ENCODE measurements around the gene HNRNPD.
"Not testable (repeated sequence)": the region's sequence is repeated elsewhere in the genome, so short reads cannot be mapped to it uniquely, and the experiment has no call there.

Gene HNRNPD
- long read RNA-seq, donor 1, transcript HNRNPD-201 (9 exons, 3,033 nt), result minor isoform, 14 of 110 reads
- long read RNA-seq, donor 1, transcript HNRNPD-202 (8 exons, 1,667 nt), result minor isoform, 8 of 110 reads
- long read RNA-seq, donor 1, transcript HNRNPD-203 (8 exons, 1,585 nt), result major isoform, 30 of 110 reads
- long read RNA-seq, donor 1, partial matches to known transcripts, result 46 of 110 reads
- long read RNA-seq, donor 1, other reads (novel, unspliced or antisense), result 12 of 110 reads
- long read RNA-seq, donor 2, transcript HNRNPD-201 (9 exons, 3,033 nt), result minor isoform, 9 of 63 reads
- long read RNA-seq, donor 2, transcript HNRNPD-203 (8 exons, 1,585 nt), result major isoform, 20 of 63 reads
- long read RNA-seq, donor 2, partial matches to known transcripts, result 33 of 63 reads
- long read RNA-seq, donor 2, other reads (novel, unspliced or antisense), result 0 of 63 reads
- long read RNA-seq, donor 3, full-length matches to known transcripts, result 38 of 88 reads
- long read RNA-seq, donor 3, partial matches to known transcripts, result 43 of 88 reads
- long read RNA-seq, donor 3, other reads (novel, unspliced or antisense), result 7 of 88 reads
- long read RNA-seq, donor 4, full-length matches to known transcripts, result 85 of 227 reads
- long read RNA-seq, donor 4, partial matches to known transcripts, result 126 of 227 reads
- long read RNA-seq, donor 4, other reads (novel, unspliced or antisense), result 16 of 227 reads
- long read RNA-seq, donor 5, transcript HNRNPD-202 (8 exons, 1,667 nt), result minor isoform, 21 of 228 reads
- long read RNA-seq, donor 5, transcript HNRNPD-201 (9 exons, 3,033 nt), result minor isoform, 47 of 228 reads
- long read RNA-seq, donor 5, transcript HNRNPD-203 (8 exons, 1,585 nt), result major isoform, 57 of 228 reads
- long read RNA-seq, donor 5, partial matches to known transcripts, result 103 of 228 reads
- long read RNA-seq, donor 5, other reads (novel, unspliced or antisense), result 0 of 228 reads
- long read RNA-seq, donor 6, full-length matches to known transcripts, result 53 of 124 reads
- long read RNA-seq, donor 6, partial matches to known transcripts, result 61 of 124 reads
- long read RNA-seq, donor 6, other reads (novel, unspliced or antisense), result 10 of 124 reads
- long read RNA-seq, donor 7, full-length matches to known transcripts, result 131 of 297 reads
- long read RNA-seq, donor 7, partial matches to known transcripts, result 142 of 297 reads
- long read RNA-seq, donor 7, other reads (novel, unspliced or antisense), result 24 of 297 reads
- long read RNA-seq, donor 8, transcript HNRNPD-201 (9 exons, 3,033 nt), result minor isoform, 21 of 123 reads
- long read RNA-seq, donor 8, transcript HNRNPD-202 (8 exons, 1,667 nt), result minor isoform, 7 of 123 reads
- long read RNA-seq, donor 8, transcript HNRNPD-203 (8 exons, 1,585 nt), result major isoform, 37 of 123 reads
- long read RNA-seq, donor 8, partial matches to known transcripts, result 42 of 123 reads
- long read RNA-seq, donor 8, other reads (novel, unspliced or antisense), result 16 of 123 reads

GRCh38 chr4:82373816-82374625, at the start of gene HNRNPD:
TSS of gene HNRNPD (minus strand) at chr4:82373991. CDS start at chr4:82373678, 313 bp downstream.
- DNase-seq, result peak; percentile 97

DNA sequence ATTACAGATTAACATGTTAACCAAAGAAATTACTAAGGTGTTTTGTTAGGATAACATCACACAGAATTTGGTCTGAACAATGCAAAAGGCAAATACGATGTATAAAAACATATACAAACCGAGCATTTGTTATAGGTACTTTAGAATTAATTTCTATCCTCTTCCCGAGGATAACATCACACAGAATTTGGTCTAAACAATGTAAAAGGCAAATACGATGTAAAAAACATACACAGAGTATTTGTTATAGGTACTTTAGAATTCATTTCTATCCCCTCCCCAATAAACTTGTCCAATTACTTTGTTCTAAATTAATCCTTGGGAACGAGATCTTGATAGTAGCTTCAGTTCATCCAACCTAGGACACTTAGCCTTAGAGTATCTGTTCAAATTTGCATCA, 48.8 kb upstream of the HNRNPD start:
- DNase-seq, result no peak

- no peak for DNase-seq
Observed at GRCh38 chr4:82421796-82422560, 48.2 kb upstream of the HNRNPD start.

GRCh38 chr4:82419451-82419850, 45.7 kb upstream of the HNRNPD start:
- no peak for DNase-seq

DNA sequence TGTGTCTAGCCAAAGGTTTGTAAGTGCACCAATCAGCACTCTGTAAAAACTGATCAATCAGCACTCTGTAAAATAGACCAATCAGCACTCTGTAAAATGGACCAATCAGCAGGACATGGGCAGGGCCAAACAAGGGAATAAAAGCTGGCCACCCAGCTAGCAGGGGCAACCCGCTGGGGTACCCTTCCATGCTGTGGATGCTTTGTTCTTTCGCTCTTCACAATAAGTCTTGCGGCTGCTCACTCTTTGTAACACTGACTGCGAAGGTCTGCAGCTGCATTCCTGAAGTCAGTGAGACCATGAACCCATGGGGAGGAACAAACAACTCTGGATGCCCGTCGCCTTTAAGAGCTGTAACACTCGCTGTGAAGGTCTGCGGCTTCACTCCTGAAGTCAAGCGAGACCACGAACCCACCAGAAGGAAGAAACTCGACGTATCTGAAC, 42.2 kb upstream of the HNRNPD start:
- no peak for DNase-seq

DNA sequence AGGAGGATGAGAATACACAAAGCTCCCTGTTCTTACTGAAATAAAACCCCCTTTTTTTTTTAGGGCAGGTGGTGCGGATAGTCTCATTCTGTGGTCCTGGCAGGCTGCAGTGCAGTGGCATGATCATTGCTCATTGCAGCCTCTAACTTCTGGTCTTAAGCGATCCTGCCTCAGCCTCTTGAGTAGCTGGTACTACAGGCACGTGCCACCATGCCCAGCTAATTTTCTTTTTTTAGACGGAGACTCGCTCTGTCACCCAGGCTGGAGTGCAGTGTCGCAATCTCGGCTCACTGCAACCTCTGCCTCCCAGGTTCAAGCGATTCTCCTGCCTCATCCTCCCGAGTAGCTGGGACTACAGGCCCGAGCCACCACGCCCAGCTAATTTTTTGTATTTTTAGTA, 41.3 kb upstream of the HNRNPD start:
- DNase-seq, result not testable (repeated sequence)

GRCh38 chr4:82403725-82404124, 29.9 kb upstream of the HNRNPD start:
- DNase-seq, result no peak

GRCh38 chr4:82402196-82402775, 28.5 kb upstream of the HNRNPD start:
- DNase-seq, result no peak

DNA sequence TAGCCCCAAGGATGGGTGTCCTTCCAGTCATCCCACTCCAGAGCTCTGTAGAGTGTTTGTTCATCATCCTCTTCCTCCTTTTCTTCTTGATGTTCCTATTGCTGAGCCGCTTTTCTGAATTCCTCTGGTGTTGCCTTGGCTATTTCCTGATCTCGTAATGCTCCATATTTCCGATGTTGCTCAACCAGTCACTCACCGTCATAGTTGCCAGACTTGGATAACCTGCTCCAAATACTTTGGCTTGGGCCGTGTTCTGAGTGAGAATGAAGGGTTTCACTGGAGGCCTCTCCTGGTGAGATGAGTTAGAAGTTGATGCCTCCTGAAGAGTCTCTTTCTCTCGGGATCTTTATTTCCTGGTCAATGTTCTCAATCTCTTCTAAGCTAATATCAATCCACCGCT, 27.8 kb upstream of the HNRNPD start:
- no peak for DNase-seq

- no peak for DNase-seq
Observed at GRCh38 chr4:82398263-82398662, 24.5 kb upstream of the HNRNPD start.

- no peak for DNase-seq
Observed at GRCh38 chr4:82397527-82397926, 23.7 kb upstream of the HNRNPD start.

DNA sequence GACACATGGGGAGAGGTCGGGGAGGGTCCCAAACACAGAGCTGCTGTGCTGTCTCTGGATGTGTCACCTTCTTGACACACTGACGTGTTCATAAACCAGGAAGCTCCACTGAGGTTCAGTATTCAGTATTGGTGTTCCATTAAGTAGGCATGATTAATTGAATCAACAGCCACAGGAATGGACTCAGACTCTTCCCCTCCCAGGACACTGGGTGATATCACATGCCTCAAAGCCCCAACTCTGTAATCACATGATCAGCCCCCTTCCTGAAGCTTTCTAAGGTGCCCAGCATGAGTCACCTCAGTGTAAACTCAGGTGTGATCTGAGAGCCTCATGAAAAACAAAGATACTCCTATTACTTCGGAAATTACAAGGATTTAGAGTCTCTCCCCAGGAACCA, 21.1 kb upstream of the HNRNPD start:
- DNase-seq, result no peak

DNA sequence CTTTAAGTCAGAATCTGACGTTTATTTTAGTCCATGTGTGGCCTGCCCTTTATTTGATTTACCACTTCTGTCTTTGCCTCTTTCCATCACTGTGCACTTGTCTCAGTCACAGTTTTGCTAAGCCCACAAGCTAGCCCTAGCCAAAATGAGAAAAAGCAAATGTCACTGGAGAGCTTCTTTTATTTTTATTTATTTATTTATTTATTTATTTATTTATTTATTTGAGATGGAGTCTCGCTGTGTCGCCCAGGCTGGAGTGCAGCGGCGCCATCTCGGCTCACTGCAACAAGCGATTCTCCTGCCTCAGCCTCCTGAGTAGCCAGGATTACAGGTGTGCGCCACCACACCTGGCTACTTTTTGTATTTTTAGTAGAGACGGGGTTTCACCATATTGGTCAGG, 16.3 kb upstream of the HNRNPD start:
- DNase-seq, result not testable (repeated sequence)

- no peak for DNase-seq
Observed at GRCh38 chr4:82388405-82388804, 14.6 kb upstream of the HNRNPD start.

DNA sequence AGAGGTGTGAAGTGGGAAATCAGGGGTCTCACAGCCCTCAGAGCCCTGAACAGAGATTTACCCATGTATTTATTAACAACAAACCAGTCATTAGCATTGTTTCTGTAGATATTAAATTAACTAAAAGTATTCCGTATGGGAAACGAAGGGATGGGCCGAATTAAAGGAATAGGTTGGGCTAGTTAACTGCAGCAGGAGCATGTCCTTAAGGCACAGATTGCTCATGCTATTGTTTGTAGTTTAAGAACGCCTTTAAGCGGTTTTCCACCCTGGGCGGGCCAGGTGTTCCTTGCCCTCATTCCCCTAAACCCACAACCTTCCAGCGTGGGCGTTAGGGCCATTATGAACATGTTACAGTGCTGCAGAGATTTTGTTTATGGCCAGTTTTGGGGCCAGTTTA, 12.5 kb upstream of the HNRNPD start:
- not testable (repeated sequence) for DNase-seq

GRCh38 chr4:82382751-82383150, 9.0 kb upstream of the HNRNPD start:
- no peak for DNase-seq

GRCh38 chr4:82381661-82382296, 8.0 kb upstream of the HNRNPD start:
- no peak for DNase-seq

- DNase-seq, result no peak
Observed at GRCh38 chr4:82381235-82381634, 7.4 kb upstream of the HNRNPD start.

DNA sequence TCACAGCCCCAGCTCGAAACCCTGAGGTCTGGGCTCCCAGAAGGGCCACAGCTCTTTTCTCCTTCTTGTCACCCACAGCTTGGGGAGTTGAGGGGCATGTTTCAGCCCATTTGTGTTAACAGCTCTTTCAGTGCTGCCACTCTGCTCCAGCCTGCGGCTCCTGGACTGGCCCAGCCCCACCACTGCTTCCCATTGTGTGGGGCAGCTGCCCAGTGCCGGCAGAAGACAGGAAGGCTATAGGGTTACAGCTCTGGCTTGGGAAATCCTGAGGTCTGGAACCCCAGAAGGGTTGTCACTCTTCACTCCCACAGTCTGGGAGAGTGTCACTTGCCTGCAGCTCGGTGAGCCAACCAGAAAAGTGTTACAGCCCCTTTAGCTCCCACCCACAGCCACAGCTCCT, 7.0 kb upstream of the HNRNPD start:
- DNase-seq, result no peak
